ENCODE measurements around the gene SP110.
"Not testable (repeated sequence)": the region's sequence is repeated elsewhere in the genome, so short reads cannot be mapped to it uniquely, and the experiment has no call there.

The SP110 gene

DNA sequence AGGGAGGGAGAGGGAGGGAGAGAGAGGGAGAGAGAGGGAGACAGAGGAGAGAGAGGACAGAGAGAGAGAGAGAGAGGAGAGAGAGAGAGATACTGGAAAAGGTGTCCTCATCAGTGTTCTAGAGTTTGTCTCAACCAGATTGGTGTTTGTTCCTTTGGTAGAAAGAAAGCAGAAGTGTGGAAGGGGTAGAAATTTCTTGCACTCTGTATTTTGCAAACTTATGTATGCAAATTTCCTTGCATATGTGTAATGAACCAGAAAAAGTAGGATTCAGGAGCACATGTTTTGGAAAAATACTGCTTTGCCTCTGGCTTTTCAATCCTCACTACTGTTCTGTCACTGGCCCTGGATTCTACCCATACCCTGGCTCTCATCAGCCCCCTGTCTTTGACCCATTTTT is 4.7 kb upstream of the SP110 start:
- no peak for DNase-seq

DNA sequence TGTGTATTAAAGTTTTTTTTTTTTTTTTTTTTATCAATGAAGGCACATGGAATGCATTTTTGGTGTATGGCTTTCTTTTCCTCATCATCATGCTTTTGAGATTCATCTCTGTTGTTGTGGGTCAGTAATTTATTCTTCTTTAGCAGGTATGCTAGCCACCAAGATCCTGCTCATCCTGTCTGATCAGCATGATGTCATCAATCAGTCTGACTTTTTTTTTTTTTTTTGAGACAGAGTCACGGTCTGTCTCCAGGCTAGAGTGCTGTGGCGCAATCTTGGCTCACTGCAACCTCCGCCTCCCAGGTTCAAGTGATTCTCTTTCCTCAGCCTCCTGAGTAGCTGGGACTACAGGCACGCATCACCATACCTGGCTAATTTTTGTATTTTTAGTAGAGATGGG is 3.0 kb upstream of the SP110 start:
- not testable (repeated sequence) for DNase-seq

GRCh38 chr2:230221493-230221892 is 1.7 kb upstream of the SP110 start:
- no peak for DNase-seq

- no peak for DNase-seq
Observed at GRCh38 chr2:230220347-230220969, 674 bp upstream of the SP110 start.

GRCh38 chr2:230218421-230218820 is 1.4 kb downstream of the SP110 start:
- no peak for DNase-seq

- no peak for DNase-seq
Observed at GRCh38 chr2:230217424-230217823, 2.4 kb downstream of the SP110 start.

GRCh38 chr2:230216489-230216888 is 3.3 kb downstream of the SP110 start:
- DNase-seq: peak in 1 of 5 donors; percentile 61

GRCh38 chr2:230209422-230210051 is 10.2 kb downstream of the SP110 start:
- no peak for DNase-seq

DNA sequence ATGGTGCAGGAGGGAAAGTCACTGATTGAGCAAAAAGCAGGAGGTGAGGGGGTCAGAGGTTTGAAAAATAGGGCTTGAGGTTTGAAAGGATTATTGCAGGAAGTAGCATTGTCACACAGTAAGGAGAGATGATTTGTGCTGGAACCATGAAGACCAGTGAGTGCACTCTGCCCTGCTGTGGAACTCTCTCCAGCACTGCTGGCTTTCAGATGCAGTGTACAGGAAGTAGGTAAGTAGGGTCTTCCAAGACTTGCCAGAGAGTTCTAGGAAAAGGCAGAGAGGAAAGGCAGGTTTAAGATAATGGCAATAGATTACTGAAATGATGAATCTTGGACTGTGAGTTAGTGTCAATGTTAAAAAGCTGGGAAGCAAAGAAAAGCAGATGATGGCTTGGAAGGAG is 11.2 kb downstream of the SP110 start:
- DNase-seq: peak in 1 of 5 donors; percentile 46

DNA sequence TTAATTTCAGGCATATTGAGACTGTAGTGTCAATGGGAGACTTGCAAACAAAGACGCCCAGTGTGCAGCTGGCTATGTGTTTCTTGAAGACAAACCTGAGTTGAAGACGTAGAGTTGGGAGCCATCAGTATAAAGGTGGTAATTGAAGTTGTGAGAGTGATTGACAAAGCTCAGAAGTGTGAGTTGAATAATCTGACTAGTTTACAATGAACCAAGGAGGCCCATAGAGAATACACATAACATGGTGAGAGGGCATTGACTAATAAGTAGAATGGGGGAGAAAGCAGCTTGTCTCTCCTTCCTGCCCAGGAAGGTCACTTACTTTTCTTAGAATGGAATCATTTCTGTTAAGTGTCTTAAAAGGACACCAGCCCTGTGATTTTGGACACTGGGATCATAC is 14.1 kb downstream of the SP110 start:
- DNase-seq: peak in 1 of 5 donors; percentile 54

GRCh38 chr2:230205034-230205433 is 14.8 kb downstream of the SP110 start:
- no peak for DNase-seq

- peak in 1 of 5 donors; percentile 50 for DNase-seq
Observed at GRCh38 chr2:230203110-230203676, 16.6 kb downstream of the SP110 start.

- peak in 1 of 5 donors; percentile 68 for DNase-seq
Observed at GRCh38 chr2:230202430-230203109, 17.2 kb downstream of the SP110 start.

- DNase-seq: no peak
Observed at GRCh38 chr2:230184727-230185578, 34.8 kb downstream of the SP110 start.

DNA sequence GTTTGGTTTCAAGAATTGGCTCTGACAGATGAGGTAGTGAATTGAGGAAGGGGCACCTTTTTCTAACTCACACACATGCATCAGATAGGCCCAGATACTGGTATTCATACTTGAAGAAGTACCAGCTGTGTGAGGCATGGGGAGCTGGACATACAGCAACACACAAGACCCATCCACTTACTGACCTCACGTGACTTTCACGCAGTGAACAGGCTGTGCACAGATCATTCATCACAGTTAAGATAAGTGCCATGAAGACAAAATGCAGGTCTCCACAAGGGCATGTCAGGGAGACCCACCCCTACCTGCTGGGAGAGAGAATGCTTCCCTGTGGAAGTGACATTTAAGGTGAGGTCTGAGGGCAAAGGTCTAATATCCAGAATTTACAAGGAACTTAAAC is 38.6 kb downstream of the SP110 start:
- no peak for DNase-seq

- DNase-seq: no peak
Observed at GRCh38 chr2:230179907-230180306, 39.9 kb downstream of the SP110 start.

GRCh38 chr2:230178546-230179485 is 41.0 kb downstream of the SP110 start:
- no peak for DNase-seq

GRCh38 chr2:230176996-230177395 is 42.8 kb downstream of the SP110 start:
- no peak for DNase-seq

DNA sequence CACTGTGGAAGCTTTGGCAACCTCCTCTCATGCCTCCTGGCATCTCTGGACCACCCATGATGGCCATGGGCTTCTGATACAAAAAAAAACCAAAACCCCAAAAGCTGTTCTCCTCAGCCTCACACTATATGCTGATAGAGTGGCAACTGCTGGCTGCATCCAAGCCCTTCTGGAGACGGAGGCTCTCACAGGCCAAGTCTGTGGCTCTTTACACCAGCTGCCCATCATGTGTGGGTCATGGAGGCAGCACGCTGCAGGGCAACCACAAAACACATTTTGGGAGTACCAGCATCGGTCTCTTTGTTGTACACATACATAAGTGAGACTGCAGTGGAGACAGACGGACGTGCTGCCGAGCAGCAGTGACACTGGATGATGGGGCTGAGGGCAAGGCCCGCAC is 45.3 kb downstream of the SP110 start:
- no peak for DNase-seq

GRCh38 chr2:230172852-230173251 is 46.9 kb downstream of the SP110 start:
- DNase-seq: no peak

GRCh38 chr2:230172156-230172555 is 47.6 kb downstream of the SP110 start:
- DNase-seq: no peak

DNA sequence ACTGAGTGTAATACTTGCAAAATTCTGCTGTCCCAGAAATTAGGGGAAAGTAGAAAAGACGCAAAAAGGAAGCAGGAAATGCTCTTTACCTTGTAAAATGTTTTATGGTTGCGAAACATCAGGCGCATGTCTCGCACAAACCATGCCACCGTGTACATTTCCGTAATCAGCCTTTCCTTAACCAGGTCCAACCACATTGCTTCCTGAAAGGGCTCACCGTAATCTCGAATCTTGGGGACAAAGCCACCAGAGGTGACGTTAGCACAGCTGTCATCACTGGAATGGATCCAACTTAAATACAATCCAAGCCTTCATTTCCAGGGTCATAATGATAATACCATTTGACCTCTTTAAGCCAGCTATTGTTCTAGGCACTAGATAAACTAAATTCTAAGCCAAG is 49.3 kb downstream of the SP110 start:
- DNase-seq: peak in 1 of 5 donors; percentile 42

All from T-helper 1 cell (primary cell).